HTERT RPE-1 (cell line): ENCODE measurements around the gene FBXW9.
"Not testable (repeated sequence)": the region's sequence is repeated elsewhere in the genome, so short reads cannot be mapped to it uniquely, and the experiment has no call there.

Source experiments
- in situ Hi-C: fragments of 300-500 bp; cut with MboI; formaldehyde crosslinking; loops from 4 replicates; pipeline ENCODE4 v1.14.3; 2020; ENCODE audit warnings: low sequenced_read_pairs

FBXW9 gene

GRCh38 chr19:12660980-12661379 lies 35.5 kb downstream of the FBXW9 start:
- in situ Hi-C loops = no loop called here

- in situ Hi-C loops = no loop called here
Observed at GRCh38 chr19:12657966-12658365, 38.5 kb downstream of the FBXW9 start.

GRCh38 chr19:12656899-12657571 lies 39.4 kb downstream of the FBXW9 start:
- in situ Hi-C loops = no loop called here

DNA sequence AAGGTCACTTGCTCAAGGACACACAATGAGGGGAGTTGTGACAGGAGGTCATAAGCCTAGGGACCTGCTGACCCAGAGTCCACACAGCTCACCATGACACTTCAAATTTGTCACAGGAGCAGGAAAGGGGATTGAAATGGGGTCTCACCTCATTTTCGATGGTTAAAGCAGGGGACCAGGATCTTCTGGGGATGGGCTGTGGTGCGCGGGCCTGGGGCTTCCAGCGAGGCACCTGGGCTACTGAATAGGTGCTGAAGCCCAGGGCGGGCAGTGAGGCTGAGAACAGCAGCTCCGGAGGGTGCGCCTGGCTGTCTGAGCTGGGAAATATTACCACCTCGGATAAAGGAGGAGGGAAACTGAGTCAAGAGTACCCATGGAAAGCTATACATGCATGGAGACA lies 40.9 kb downstream of the FBXW9 start:
- in situ Hi-C loops = no loop called here

DNA sequence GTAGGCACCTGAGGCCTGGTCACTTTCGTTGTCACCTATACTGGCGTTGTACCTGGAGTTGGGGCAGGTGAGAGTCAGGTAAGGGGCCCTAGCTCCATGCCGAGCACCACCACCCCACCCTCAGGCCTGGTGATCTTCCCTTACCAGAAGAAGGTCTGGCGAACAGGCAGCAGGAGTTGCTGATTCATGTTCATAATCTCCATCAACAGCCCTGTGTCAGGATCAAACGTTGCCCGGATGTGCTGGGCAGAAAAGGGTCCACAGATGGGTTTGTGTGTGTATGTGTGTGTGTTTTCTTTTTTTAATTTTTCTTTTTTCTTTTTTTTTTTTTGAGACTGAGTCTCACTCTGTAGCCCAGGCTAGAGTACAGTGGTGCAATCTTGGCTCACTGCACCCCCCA lies 44.2 kb downstream of the FBXW9 start:
- in situ Hi-C loops = no loop called here

GRCh38 chr19:12649941-12650340 lies 46.5 kb downstream of the FBXW9 start:
- in situ Hi-C loops = no loop called here

DNA sequence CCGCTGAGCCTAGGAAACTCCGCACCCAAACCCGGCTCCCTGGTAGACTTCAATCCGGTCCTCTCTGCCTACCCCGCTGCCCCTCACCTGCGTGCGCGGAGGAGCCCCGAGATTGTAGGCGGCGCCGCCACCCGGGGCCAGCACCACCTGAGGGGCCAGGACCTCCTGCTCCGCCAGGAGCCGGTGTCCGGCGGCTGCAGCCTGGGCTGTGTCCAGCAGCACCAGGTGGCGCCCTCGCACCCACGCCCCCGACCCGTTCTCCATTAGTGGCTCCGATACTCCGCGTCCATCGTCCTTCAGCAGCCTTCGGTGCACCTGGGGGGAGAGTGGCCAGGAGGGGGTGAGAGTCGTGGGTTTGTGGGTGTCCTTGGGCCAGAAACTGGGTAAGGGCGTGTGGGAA lies 48.3 kb downstream of the FBXW9 start:
- in situ Hi-C loops = no loop called here

DNA sequence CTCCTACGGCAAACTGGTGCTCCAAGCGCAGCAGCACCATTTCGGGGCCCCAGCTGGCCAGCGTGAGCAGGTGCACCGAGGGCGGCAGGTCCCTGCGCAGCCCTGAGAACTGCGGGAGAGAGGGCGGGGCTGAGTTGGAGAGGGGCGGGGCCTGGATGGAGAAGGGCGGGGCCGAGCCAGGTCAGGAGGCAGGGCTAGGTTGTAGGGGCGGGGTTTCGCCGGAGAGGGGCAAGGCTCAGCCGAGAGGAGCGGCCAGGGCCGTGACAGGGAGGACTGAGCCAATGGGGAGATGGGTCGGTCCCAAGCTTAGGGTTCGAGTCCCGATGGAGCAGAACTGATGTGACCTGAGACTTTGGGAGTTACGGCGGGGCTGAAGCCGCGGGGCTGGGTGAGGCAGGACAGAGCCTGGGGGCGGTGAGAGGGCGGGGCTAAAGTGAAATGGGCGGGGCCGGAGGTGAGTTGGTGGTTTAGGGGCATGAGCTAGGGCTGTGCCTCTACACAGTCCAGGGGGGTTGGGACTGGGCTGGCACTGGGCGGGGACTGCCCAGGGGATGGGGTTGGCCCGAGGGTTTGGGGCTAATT lies 48.9 kb downstream of the FBXW9 start:
- in situ Hi-C loops = no loop called here

DNA sequence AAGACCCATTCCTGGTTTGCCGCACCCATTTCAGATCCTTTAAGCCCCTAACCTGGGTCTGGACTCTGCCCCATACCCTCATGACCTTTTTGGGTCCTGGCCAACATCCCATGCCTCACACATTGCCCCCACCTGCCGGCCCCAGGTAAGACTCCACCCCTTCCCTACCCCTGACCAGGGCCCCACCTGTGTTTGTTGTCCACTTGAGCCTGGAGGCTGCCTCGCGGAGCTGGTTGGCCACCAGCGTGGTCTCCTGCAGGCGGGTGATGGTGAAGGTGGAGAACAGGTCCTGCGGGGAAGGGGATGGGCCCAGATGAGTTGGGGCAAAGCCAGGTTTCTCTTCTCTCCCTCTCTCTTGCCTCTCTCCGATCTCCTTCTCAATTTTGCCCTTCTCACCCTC lies 49.4 kb downstream of the FBXW9 start:
- in situ Hi-C loops = no loop called here

DNA sequence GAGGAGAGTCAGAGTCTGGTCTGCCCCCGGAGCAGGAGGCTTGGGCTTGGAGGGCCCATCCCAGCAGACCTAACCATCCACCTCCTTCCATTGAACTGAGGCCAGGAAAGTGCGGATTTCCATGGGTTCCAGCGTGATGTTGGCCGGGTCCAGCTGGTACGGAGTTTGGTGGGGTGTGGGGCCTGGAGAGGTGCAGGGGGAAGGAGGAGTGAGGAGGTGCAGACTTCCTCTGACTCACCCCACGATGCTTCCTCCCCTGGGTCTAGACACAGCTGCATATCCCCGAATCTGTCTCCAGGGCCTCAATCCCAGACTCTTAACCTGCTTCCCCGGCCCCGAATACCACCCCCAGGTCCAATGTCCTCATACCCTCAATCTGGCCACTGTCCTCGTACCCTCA lies 49.9 kb downstream of the FBXW9 start:
- in situ Hi-C loops = no loop called here

DNA sequence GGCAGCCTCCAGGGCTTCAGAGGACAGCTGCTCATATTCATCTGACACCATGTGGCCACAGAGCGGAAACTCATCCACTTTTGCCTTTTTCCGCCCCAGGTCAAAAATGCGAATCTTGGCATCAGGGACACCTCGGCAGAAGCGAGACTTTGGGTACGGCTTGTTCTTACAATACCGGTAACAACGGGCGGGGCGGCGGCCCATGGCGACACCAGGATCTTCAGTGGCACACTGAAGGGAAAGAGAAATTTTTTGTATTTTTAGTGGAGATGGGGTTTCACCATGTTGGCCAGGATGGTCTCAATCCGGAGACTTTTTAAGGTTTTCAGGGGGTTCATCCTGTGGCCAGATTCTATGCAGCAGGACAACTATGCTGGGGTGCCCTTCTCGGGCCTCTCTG lies 52.7 kb downstream of the FBXW9 start:
- in situ Hi-C loops = not testable (repeated sequence)

DNA sequence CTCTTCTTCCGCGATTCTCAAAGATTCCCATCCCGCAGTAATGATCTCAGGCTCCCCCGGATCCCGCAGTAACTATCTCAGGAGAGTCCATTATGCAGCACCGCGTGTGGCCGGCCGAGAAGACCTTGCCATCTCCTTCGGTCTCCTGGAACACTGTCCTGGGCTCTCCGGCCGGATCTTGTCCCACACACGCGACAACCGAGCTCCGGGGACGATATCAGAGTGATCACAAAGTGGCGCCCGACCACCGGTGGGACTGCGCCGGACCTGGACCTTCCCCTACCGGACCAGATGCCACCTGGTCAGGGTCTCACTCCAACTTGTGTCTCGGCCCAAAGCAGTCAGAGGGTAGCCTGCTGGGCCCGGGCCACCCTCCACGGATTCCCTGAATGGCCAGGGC lies 53.9 kb downstream of the FBXW9 start:
- in situ Hi-C loops = no loop called here

DNA sequence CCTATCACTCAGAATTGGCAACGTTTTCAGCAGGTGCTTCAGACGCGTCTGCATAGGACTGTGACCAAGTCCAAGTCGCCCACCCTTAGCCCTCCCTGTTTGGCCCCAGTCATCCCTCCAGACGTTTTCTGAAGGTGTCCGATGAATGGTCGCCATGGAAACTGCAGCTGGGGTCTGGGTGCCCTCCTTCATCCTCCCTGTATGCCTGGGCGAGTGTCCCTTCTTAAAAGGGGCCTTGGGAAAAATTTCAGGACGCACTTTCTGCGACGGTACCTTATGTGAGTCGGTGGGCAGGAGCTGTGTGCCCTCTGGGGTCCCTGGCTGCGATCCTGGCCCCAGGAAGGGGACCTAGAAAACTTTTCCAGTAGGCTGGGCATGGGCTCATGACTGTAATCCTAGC lies 55.0 kb downstream of the FBXW9 start:
- in situ Hi-C loops = no loop called here

- in situ Hi-C loops = no loop called here
Observed at GRCh38 chr19:12639901-12640613, 56.4 kb downstream of the FBXW9 start.
